Stimulated activated CD8-positive, alpha-beta memory T cell treated with anti-CD3 and anti-CD28 coated beads, Interleukin-12 subunit alpha, Interleukin-12 subunit beta, amount 100 ng/mL, for 24 hours (primary cell): ENCODE measurements around the gene P4HA2.
A peak's percentile ranks its signal among the peaks of the same experiment; 100 is the strongest.

ENCODE experiments used
- DNase-seq: peaks from one replicate; pipeline ENCODE4 v3.0.0-alpha.2; 2020; ENCODE audit errors: extremely low read depth

P4HA2 gene

DNA sequence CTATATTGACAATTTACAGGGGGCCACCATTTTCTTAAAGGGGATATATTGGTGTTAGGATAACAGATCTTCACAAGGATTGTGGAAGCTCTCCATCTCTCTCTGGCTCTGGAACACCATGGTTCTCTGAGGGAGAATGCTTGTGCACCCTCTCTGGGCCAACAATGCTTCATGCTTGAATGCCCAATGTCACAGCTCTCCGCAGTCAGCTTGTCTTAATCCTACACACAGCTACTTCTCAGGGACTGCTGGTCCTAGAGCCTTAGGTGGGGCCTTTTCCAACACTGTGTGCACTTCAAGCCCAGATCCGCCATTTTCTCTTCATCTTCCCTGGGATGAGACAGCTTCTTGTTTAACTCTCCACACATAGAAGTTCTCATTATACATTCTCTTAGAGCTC, 22.9 kb upstream of the P4HA2 start:
- no peak for DNase-seq

GRCh38 chr5:132246806-132247205, 19.2 kb upstream of the P4HA2 start:
- no peak for DNase-seq

GRCh38 chr5:132245593-132245992, 17.9 kb upstream of the P4HA2 start:
- no peak for DNase-seq

DNA sequence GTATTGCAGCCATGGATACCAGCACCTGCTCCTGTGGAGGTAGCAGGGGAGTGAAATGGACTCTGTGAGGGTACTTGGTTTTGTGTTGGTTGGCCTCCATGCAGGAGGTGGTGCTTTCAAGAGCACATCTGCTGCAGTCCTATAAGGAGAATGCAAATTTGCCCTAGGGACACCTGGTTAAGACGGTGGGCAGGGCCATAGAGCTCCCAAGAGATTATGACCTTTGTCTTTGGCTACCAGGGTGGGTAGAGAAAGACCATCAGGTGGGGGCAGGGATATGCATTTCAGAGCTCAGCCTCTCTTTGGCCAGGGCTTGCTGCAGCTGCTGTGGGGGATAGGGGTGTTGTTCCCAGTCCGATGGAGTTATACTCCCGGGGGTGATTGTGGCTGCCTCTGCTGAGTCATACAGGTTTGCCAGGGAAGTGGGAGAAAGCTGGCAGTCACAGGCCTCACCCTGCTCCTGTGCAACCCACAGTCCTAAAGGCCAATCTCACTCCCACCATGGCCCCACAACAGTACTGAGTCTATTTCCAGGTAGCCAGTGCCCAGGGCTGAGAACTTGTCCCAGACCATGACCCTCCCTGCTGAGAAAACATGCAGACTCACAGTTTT, 15.8 kb upstream of the P4HA2 start:
- DNase-seq, result no peak

- no peak for DNase-seq
Observed at GRCh38 chr5:132239776-132240175, 12.1 kb upstream of the P4HA2 start.

GRCh38 chr5:132238901-132239500, 11.3 kb upstream of the P4HA2 start:
- DNase-seq, result no peak

GRCh38 chr5:132238169-132238744, 10.6 kb upstream of the P4HA2 start:
- DNase-seq, result peak; percentile 54

DNA sequence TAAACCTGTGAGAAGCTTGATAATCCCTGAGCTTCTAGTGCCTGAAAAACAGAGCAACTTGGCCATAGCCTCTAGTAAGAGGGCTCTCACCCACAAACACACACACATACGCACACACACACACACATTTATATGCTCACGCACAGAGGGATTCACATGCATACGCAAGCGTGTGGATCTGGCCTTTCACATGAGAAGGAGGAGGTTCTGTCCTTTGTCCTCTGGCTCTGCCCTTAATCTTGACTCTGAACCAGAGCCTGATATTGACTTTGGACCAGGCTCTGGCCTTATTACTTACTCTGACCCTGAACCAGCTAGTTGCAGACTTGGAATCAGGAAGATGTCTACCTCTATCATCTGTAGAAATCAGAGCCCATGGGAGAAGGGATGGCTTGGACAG, 10.0 kb upstream of the P4HA2 start:
- DNase-seq, result no peak

DNA sequence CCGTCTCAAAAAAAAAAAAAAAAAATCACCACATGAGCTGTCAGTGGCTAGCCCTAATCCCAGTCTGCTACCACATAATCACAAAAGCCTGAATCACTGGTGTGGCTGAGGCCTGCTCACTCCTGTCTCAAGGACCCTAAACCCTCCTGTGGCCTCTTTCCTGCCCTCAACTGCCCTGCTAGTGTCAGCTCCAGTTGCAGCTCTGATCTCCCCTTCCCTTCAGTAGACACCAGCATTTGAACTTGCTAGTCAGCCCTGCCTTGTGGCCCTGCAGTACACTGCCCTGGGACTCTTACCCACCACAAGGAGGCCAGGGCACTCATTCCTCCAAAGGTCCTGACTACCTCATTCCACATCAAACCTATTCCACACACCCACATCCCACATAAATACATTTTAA, 9.5 kb upstream of the P4HA2 start:
- DNase-seq, result no peak

GRCh38 chr5:132235340-132235739, 7.7 kb upstream of the P4HA2 start:
- no peak for DNase-seq

DNA sequence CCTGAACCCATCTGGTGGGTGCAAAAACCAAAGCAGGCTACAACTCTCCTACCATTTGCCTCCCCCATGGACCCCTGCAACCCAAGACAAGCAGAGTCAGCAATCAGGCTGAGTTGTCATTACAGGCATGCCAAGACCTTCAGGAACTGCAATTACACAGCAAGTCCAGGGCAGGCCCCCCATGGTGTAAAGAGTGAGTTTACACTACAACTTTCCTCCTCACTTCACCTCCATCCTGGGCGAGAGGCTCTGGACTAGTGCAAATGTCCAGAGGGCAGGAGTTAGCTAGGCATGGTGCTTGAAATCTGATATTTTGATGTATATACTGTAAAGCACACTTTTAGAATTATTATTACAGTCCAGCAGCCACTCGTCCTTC, 7.0 kb upstream of the P4HA2 start:
- DNase-seq, result no peak

DNA sequence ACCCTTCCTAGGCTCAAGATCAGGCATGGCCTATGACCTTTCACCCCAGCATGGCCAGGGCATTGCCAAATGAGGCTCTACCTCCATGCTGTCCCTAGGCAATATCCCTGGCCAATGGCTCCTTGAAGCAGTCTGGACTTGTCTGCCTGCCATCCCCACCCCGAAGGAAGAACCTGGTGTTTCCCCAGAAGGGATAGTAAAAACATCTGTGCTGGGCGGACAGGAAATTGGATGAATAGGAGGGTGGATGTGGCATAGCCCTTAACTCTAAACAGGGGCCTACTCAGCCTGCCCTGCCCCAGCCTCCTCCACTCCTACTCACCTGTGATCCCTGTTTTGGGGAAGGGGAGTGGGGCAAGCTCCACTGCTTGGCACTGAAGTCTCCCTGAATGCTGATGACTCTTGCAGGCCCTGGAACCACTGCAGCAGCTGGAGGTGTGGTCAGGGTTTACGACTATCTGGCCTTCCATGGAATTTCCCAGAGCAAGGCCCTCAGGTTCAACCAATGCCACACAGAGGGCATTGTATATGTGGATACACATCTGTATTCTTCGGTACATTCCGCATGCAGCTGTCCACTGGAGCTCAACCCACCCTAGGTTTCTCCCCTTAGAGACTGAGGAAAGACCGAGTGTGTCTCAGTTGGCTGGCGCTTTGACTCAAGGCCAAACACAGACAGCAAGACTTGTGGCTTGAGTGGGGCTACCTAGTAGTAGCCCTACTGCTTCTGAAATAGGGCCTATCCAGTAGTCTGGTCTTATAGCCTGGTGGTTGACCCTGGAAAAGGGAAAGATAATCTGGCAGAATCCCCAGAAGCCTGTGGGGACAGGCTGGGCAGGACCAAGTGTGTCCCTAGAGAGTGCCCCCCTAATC, 6.4 kb upstream of the P4HA2 start:
- no peak for DNase-seq

DNA sequence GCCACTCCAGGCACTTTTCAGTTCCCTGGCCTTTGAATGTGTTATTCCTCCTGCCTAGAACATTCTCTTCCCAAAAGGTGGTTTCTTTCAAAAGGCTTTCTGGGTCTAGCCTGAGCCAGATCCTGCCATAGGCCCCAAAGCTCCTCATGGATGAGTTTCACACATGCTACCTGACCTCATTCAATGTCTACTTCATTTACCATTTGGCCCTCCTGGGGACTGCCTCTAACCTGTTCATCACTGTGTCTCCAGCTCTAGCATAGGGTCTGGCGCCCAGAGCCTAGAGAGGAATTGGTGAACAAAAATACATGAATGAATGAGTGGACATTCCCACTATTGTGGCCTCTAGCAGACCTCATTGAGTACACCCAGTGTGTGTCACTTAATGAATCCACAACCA, 5.4 kb upstream of the P4HA2 start:
- no peak for DNase-seq

DNA sequence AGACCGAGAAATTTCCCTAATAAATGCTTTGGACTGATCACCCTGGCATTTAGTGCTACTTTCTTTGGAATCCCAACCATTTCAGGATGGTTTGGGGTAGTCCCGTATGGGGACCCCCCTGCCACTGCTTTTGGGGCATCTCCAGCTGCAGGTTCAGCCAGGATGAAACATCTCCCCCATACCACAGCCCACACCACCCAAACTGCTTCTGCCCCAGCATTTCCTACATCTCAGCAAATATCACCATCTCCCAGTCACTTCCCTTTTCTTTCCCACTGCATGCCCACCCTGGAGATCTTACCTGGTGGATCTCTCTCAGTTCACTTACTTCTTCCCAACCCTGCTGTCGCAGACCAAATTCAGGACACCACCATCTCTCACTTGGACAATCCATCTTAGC, 4.8 kb upstream of the P4HA2 start:
- DNase-seq, result no peak

DNA sequence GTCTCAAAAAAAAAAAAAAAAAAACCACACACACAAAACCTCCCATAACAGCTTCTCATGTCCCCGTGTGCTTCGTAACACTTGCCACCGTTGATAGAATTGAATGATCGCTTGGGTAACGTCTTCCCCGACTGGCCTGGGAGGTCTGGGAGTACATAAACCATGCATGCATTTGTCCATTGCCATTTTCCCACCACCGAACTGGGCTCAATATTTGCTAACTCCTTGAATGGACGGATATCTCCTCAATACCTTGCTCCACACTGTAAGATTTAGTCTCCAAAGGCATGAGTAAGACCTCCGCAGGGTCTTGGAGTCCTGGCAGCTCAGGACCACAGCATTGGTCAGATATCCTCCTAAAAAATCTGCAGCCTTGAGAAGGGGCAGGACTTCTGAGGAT, 3.2 kb upstream of the P4HA2 start:
- no peak for DNase-seq

GRCh38 chr5:132229236-132229635, 1.6 kb upstream of the P4HA2 start:
- no peak for DNase-seq

DNA sequence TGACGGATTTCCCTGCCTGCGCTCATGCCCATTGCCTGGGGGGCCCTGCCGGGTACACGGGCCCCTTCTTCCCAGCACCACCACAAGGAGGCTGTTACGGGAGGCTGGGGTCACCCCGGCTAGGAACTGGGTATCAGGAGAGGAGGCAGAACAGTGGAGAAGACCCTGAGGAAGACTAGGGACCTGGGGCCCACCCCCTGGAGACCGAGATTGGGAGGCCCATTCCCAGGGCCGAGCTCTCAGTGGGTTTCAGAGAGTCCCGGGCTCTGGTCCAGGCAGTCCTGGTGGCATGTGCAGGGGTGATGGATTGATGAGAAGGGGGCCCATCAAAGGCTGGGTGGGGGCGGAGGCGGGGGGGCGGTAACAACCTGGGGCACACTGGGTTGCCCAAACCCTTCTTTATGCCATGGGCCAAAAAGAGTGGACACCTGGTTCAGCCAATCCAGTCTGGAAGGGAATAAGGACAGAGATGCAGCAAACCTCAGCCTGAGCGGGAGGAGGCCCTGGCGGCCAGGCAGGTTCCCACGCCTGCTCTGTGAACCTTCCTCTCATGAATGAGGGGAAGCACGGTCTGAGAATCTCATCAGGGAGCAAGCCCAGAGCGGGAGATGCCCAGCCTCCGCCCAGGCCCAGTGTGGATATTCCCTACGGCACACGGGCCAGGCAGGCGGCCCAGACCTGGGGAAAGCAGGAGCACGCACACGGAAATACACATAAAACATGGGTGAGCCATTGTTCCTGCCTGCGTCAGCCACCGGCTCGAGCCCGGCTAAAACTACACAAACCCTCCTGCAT, 785 bp upstream of the P4HA2 start:
- no peak for DNase-seq

- DNase-seq, result no peak
Observed at GRCh38 chr5:132227235-132227484, 493 bp downstream of the P4HA2 start.

DNA sequence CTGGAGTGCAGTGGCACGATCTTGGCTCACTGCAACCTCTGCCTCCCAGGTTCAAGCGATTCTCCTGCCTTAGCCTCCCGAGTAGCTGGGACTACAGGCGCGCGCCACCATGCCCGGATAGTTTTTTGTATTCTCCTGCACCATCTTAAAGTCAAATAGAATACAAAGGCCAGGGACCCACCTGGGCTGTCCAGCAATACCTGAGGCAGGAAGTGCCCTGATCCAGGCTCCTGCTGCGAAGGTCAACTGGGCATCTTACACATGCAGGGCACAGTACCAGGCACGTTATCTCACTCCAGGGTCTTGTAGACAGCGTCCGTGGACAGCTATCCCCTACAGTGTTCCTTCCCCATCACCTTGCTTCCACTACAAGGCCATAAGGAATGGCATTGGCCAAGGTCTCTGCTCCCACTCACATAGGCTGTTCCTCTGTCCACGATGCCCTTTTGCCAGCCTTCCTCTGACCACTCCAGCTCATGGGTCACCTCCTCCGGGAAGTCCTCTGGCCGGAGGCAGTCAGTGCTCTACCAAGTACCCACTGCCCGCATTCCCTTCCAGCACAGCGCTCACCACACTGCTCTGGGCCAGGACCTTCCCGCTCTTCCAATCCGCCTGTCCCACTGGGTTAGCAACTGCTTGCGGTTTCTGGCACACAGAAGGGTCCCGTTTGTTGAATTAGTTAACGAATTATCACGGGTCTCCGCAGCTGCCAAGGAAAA, 978 bp downstream of the P4HA2 start:
- DNase-seq, result no peak

DNA sequence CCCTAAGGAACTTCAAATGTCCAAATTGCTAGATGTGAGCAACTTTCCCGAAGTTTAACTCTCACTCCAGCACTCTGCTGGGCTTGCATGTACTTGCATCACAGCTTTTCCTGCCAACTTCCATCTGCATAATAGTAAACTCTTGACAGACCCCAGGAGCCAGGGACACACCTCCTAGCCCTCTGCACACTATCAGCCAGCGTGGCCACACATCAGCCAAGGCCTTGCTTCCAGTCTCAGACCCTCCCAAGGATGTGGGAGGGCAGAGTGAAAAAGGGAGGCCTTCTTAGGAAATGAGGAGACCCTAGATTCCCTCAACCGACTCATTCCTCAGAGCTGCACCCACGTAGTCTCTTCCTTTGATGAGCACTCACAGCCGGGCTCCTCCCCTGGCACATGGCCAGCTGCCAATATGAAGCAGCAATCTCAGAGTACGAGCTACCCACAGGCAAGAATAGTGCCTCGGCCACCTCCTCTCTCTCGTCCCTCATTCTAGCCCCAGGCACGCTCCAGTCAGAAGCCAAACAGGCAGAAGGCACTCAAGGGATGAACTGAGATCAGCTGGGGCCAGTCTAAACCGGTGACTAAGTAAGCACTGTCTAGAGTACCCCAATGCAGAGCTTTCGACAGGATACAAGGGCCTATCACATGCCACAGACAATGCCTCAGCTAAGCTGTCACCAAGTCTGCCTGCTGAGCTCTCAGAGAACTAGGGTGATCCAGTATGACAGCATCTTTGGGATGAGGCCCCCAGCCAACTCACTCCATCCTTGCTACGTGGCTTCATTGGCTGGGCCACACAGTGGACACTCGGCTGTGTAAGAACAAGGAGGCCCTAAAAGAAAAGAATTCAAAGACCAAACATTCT, 2.3 kb downstream of the P4HA2 start:
- no peak for DNase-seq

DNA sequence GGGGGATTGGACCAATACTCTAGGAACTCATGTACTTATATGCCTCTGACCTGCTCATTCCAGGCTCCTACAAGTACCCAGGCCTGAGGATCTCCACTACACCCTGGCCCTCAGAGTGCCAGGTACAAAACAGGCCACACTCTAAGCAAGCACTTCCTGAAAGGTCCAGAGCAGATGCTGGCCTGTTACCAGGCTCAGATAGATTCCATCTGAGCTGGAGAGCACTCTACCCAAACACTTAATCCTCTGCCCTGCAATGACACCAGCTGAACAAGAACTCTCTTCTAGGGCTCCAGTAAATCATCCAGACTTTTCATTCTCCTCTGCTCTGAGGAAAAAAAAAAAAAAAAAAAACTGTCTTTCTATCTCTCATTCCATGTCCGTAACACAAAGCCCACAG, 2.9 kb downstream of the P4HA2 start:
- no peak for DNase-seq
